PC-9 (cell line): ENCODE results near the gene EBNA1BP2. TPM values are rescaled to one million over a fixed set of nuclear protein-coding genes. Genes with fewer than 3 reads are reported as not detected.

Experiments used
- BruUV-seq: library from RNA; stranded (reverse); fragments of 400-500 nt; replicated peaks from 2 replicates; lab custom pipeline; 2021; lab: Mats Ljungman, UMichigan
- CTCF ChIA-PET: fragments of 300-600 bp; sonication (Branson Sonifier 250); formaldehyde crosslinking; loops from one replicate; lab custom pipeline; 2022; ENCODE audit warnings: antibody characterized with exemption; lab: Charles Lee
- POLR2A ChIA-PET: fragments of 300-600 bp; sonication (Branson Sonifier 250); formaldehyde crosslinking; loops from one replicate; lab custom pipeline; 2022; ENCODE audit warnings: antibody characterized with exemption; ENCODE audit not compliant: unreplicated experiment; lab: Charles Lee
- DNase-seq, 2 experiments: peaks; one replicate each; pipeline versions ENCODE4 v3.0.0 to v3.0.0-alpha.2; 2015 to 2022; ENCODE audit warnings: mixed read lengths in 1 of 2
- H2AFZ ChIP-seq: fragments of 200-600 bp; sonication (generic); 2 replicates; pipeline ENCODE4 v1.8.1; 2017; ENCODE audit warnings: antibody characterized with exemption
- H3F3A ChIP-seq: fragments of 200-600 bp; sonication (generic); 2 replicates; pipeline ENCODE4 v1.8.1; 2017; ENCODE audit warnings: antibody characterized with exemption, mild to moderate bottlenecking, low read depth; ENCODE audit not compliant: insufficient read depth
- H3K27ac ChIP-seq: fragments of 200-600 bp; sonication (generic); 2 replicates; pipeline ENCODE4 v1.6.1; 2016; ENCODE audit warnings: mixed run types
- H3K27me3 ChIP-seq: fragments of 200-600 bp; sonication (generic); 2 replicates; pipeline ENCODE4 v1.6.1; 2016; ENCODE audit warnings: low read depth, mixed run types; ENCODE audit not compliant: insufficient read depth
- H3K36me3 ChIP-seq: fragments of 200-600 bp; sonication (generic); 2 replicates; pipeline ENCODE4 v1.6.1; 2016; ENCODE audit warnings: low read depth, mixed run types
- H3K4me1 ChIP-seq: fragments of 200-600 bp; sonication (generic); replicated peaks from 2 replicates; pipeline ENCODE4 v1.6.1; 2016; ENCODE audit warnings: mixed run types; ENCODE audit not compliant: insufficient read depth
- H3K4me2 ChIP-seq: fragments of 200-600 bp; sonication (generic); 2 replicates; pipeline ENCODE4 v1.6.1; 2017; ENCODE audit warnings: mixed run types
- H3K4me3 ChIP-seq: fragments of 200-600 bp; sonication (generic); 2 replicates; pipeline ENCODE4 v1.6.1; 2016; ENCODE audit warnings: mixed run types
- H3K79me2 ChIP-seq: fragments of 200-600 bp; sonication (generic); 2 replicates; pipeline ENCODE4 v1.6.1; 2017; ENCODE audit warnings: low read depth, mixed run types
- H3K9me2 ChIP-seq: fragments of 200-600 bp; sonication (generic); 2 replicates; pipeline ENCODE4 v1.8.1; 2017; ENCODE audit warnings: mild to moderate bottlenecking; ENCODE audit not compliant: insufficient read depth
- H3K9me3 ChIP-seq: fragments of 200-600 bp; sonication (generic); 2 replicates; pipeline ENCODE4 v1.8.1; 2016; ENCODE audit warnings: low read depth; ENCODE audit not compliant: insufficient read depth
- H4K20me1 ChIP-seq: fragments of 200-600 bp; sonication (generic); 2 replicates; pipeline ENCODE4 v1.8.1; 2017; ENCODE audit not compliant: insufficient read depth
- CTCF ChIP-seq: fragments of 200-600 bp; sonication (generic); conservative IDR thresholded peaks from 2 replicates; pipeline ENCODE4 v1.6.1; 2017; ENCODE audit warnings: mixed run types, antibody characterized with exemption, mild to moderate bottlenecking, moderate library complexity
- EZH2 ChIP-seq: fragments of 200-600 bp; sonication (generic); IDR thresholded peaks from 2 replicates; pipeline ENCODE4 v1.8.0; 2017; ENCODE audit warnings: antibody characterized with exemption, low read depth
- intact Hi-C: fragments of 100-400 bp; cut with micrococcal nuclease; formaldehyde crosslinking; loops from one replicate; pipeline ENCODE4 v1.10.0; 2022; ENCODE audit not compliant: unreplicated experiment
- total RNA-seq: library from RNA; stranded (reverse); gene quantifications from 2 replicates; pipeline ENCODE4 v1.2.3, GENCODE V29; 2021

EBNA1BP2 gene
- total RNA-seq, 1 experiment from 2014 or later: 153 TPM

- intact Hi-C loops: loop anchor here (1.0 to 5.0 kb wide), 5 partner anchors 35 to 441 kb away; partner anchors contain the start of genes C1orf50, CFAP57, EBNA1BP2 and P3H1
- TF ChIP-seq EZH2 (no peak), CTCF (no peak)
Measured at GRCh38 chr1:43207229-43207853, 35.3 kb upstream of the EBNA1BP2 start.

GRCh38 chr1:43206600-43207228, 34.6 kb upstream of the EBNA1BP2 start:
- peak overlapping the region; percentile 74 for H3K4me2 ChIP-seq
- H3K79me2 ChIP-seq: no peaks in the 10 kb centered on the region
- H2AFZ ChIP-seq: peak overlapping the region; percentile 46
- H3K27me3 ChIP-seq: no peaks in the 10 kb centered on the region
- ChIA-PET POLR2A (interaction anchor here (0.5 to 1.6 kb wide), 19 partner anchors 14 to 786 kb away, joined by 3 to 20 read pairs (median 7); partner anchors contain the start of genes CDC20, CFAP57, EBNA1BP2 and ELOVL1), CTCF (interaction anchor here (0.6 to 1.6 kb wide), 4 partner anchors 20 to 389 kb away, joined by 3 to 7 read pairs (median 4); no protein-coding TSS in a partner anchor)
- H4K20me1 ChIP-seq: no peaks in the 10 kb centered on the region
- peak overlapping the region; percentile 39 for H3K4me3 ChIP-seq
- peaks cover 40% of the 10 kb centered on the region for H3K4me1 ChIP-seq
- TF ChIP-seq CTCF (no peak), EZH2 (no peak)
- no peaks in the 10 kb centered on the region for H3K36me3 ChIP-seq
- peak overlapping the region; percentile 95 for H3K27ac ChIP-seq
- peak; percentile 94 to 98 for DNase-seq
- no peaks in the 10 kb centered on the region for H3K9me2 ChIP-seq
- intact Hi-C loops: loop anchor here (1.0 to 5.0 kb wide), 5 partner anchors 34 to 440 kb away; partner anchors contain the start of genes C1orf50, CFAP57, EBNA1BP2 and P3H1
- no TSS peak for BruUV-seq
- peaks cover 6% of the 10 kb centered on the region for H3K9me3 ChIP-seq
- H3F3A ChIP-seq: peaks cover 43% of the 10 kb centered on the region

More at GRCh38 chr1:43207229-43207853, 35.3 kb upstream of the EBNA1BP2 start:
- Histone ChIP-seq H3K79me2 (no peaks in the 10 kb centered on the region), H3K4me2 (peak overlapping the region; percentile 74), H3K4me1 (peaks cover 40% of the 10 kb centered on the region), H3K27ac (peak overlapping the region; percentile 95), H2AFZ (peak overlapping the region; percentile 46), H4K20me1 (no peaks in the 10 kb centered on the region), H3K36me3 (no peaks in the 10 kb centered on the region), H3F3A (peaks cover 43% of the 10 kb centered on the region), H3K9me3 (no peaks in the 10 kb centered on the region; the same call in 1 of the 2 replicates), H3K4me3 (peak overlapping the region; percentile 39), H3K9me2 (no peaks in the 10 kb centered on the region), H3K27me3 (no peaks in the 10 kb centered on the region)
- ChIA-PET POLR2A (interaction anchor here (0.5 to 1.6 kb wide), 26 partner anchors 16 to 824 kb away, joined by 3 to 20 read pairs (median 7); partner anchors contain the start of genes C1orf210, CDC20, CFAP57 and EBNA1BP2), CTCF (interaction anchor here (0.6 to 0.8 kb wide), 3 partner anchors 86 to 544 kb away, joined by 3 to 5 read pairs (median 5); no protein-coding TSS in a partner anchor)
- TSS peak; percentile 93 for BruUV-seq
- DNase-seq: peak; percentile 57 to 91

- H3F3A ChIP-seq: peaks cover 43% of the 10 kb centered on the region
- H2AFZ ChIP-seq: no peak overlapping the region
- peaks cover 40% of the 10 kb centered on the region for H3K4me1 ChIP-seq
- intact Hi-C loops: loop anchor here (2.0 to 5.0 kb wide), 4 partner anchors 65 to 439 kb away; partner anchors contain the start of genes C1orf50 and P3H1
- TF ChIP-seq EZH2: no peak
- TF ChIP-seq CTCF: no peak
- no peaks in the 10 kb centered on the region for H3K36me3 ChIP-seq
- H3K4me3 ChIP-seq: no peak overlapping the region
- no peaks in the 10 kb centered on the region for H3K27me3 ChIP-seq
- CTCF ChIA-PET: interaction anchor here (0.6 to 1.6 kb wide), 2 partner anchors 21 to 352 kb away, joined by 3 to 6 read pairs; no protein-coding TSS in a partner anchor
- peak overlapping the region; percentile 74 for H3K4me2 ChIP-seq
- no peaks in the 10 kb centered on the region for H4K20me1 ChIP-seq
- BruUV-seq: no TSS peak
- H3K79me2 ChIP-seq: no peaks in the 10 kb centered on the region
- no peaks in the 10 kb centered on the region for H3K9me2 ChIP-seq
- peak overlapping the region; percentile 95 for H3K27ac ChIP-seq
- peak; percentile 14 to 44 for DNase-seq
- POLR2A ChIA-PET: interaction anchor here (0.6 to 0.7 kb wide), 5 partner anchors 33 to 243 kb away, joined by 3 to 34 read pairs (median 9); partner anchors contain the start of genes CFAP57 and EBNA1BP2
- H3K9me3 ChIP-seq: peaks cover 6% of the 10 kb centered on the region
Measured at GRCh38 chr1:43205671-43206070, 33.6 kb upstream of the EBNA1BP2 start.
